Measurements from ENCODE around the gene HOXD10.

Gene HOXD10

GRCh38 chr2:176085861-176086771 is 30.5 kb upstream of the HOXD10 start:
- ATAC-seq (ENCODE audit: low read depth) (peak; percentile 37; the same call in 2 of the 3 replicates), DNase-seq (ENCODE audit: low spot score) (no peak)
- no peaks in the 10 kb centered on the region for H3K9me3 ChIP-seq (ENCODE audit: severe bottlenecking)
- H3K36me3 ChIP-seq (ENCODE audit: low read depth): no peaks in the 10 kb centered on the region
- H3K4me3 ChIP-seq (ENCODE audit: severe bottlenecking): no peak overlapping the region
- TF ChIP-seq CTCF (IDR thresholded peaks at IDR 0.05; ENCODE audit: poor library complexity, severe bottlenecking): peak; percentile 65
- peaks cover 100% of the 10 kb centered on the region for H3K27me3 ChIP-seq (ENCODE audit: insufficient read depth, poor library complexity, severe bottlenecking)
- H3K4me1 ChIP-seq (ENCODE audit: insufficient read depth, poor library complexity, severe bottlenecking): no peaks in the 10 kb centered on the region
- no peak overlapping the region for H3K27ac ChIP-seq (ENCODE audit: poor library complexity, severe bottlenecking)

GRCh38 chr2:176087330-176088047 is 29.1 kb upstream of the HOXD10 start:
- ATAC-seq (ENCODE audit: low read depth) (no peak), DNase-seq (ENCODE audit: low spot score) (no peak)
- Histone ChIP-seq H3K36me3 (ENCODE audit: low read depth) (no peaks in the 10 kb centered on the region), H3K4me3 (ENCODE audit: severe bottlenecking) (no peak overlapping the region), H3K27ac (ENCODE audit: poor library complexity, severe bottlenecking) (no peak overlapping the region), H3K27me3 (ENCODE audit: insufficient read depth, poor library complexity, severe bottlenecking) (peaks cover 100% of the 10 kb centered on the region), H3K4me1 (ENCODE audit: insufficient read depth, poor library complexity, severe bottlenecking) (no peaks in the 10 kb centered on the region), H3K9me3 (ENCODE audit: severe bottlenecking) (no peaks in the 10 kb centered on the region)
- TF ChIP-seq CTCF (IDR thresholded peaks at IDR 0.05; ENCODE audit: poor library complexity, severe bottlenecking): no peak

GRCh38 chr2:176088048-176088936 is 28.3 kb upstream of the HOXD10 start:
- Histone ChIP-seq H3K36me3 (ENCODE audit: low read depth) (no peaks in the 10 kb centered on the region), H3K4me3 (ENCODE audit: severe bottlenecking) (no peak overlapping the region), H3K27me3 (ENCODE audit: insufficient read depth, poor library complexity, severe bottlenecking) (peaks cover 97% of the 10 kb centered on the region), H3K9me3 (ENCODE audit: severe bottlenecking) (no peaks in the 10 kb centered on the region), H3K4me1 (ENCODE audit: insufficient read depth, poor library complexity, severe bottlenecking) (no peaks in the 10 kb centered on the region), H3K27ac (ENCODE audit: poor library complexity, severe bottlenecking) (no peak overlapping the region)
- ATAC-seq (ENCODE audit: low read depth) (peak; percentile 47), DNase-seq (ENCODE audit: low spot score) (no peak)
- TF ChIP-seq CTCF (IDR thresholded peaks at IDR 0.05; ENCODE audit: poor library complexity, severe bottlenecking): peak; percentile 84

- DNase-seq (ENCODE audit: low spot score) (no peak), ATAC-seq (ENCODE audit: low read depth) (no peak)
- no peak overlapping the region for H3K27ac ChIP-seq (ENCODE audit: poor library complexity, severe bottlenecking)
- H3K9me3 ChIP-seq (ENCODE audit: severe bottlenecking): no peaks in the 10 kb centered on the region
- H3K27me3 ChIP-seq (ENCODE audit: insufficient read depth, poor library complexity, severe bottlenecking): peaks cover 97% of the 10 kb centered on the region
- H3K4me1 ChIP-seq (ENCODE audit: insufficient read depth, poor library complexity, severe bottlenecking): no peaks in the 10 kb centered on the region
- H3K36me3 ChIP-seq (ENCODE audit: low read depth): no peaks in the 10 kb centered on the region
- TF ChIP-seq CTCF (IDR thresholded peaks at IDR 0.05; ENCODE audit: poor library complexity, severe bottlenecking): no peak
- no peak overlapping the region for H3K4me3 ChIP-seq (ENCODE audit: severe bottlenecking)
These were observed 27.4 kb upstream of the HOXD10 start for GRCh38 chr2:176088937-176089842.

Measured in RWPE2 (cell line).